Stomach (tissue), 4 donors: ENCODE data around the gene CTNNA3.

Source experiments
- EP300 ChIP-seq: sonication (generic); formaldehyde crosslinking; IDR thresholded peaks from one replicate; pipeline ENCODE4 v1.6.1; 2017; ENCODE audit warnings: antibody characterized with exemption
- POLR2A ChIP-seq, 4 donors: fragments of 450-650 bp; IDR thresholded peaks; one replicate each; pipeline ENCODE4 v1.6.1; 2016; ENCODE audit warnings: antibody characterized with exemption in 4 of 4, control low read depth in 2 of 4, mild to moderate bottlenecking in 1 of 4, moderate library complexity in 1 of 4
- POLR2AphosphoS5 ChIP-seq, 3 donors: sonication (generic); formaldehyde crosslinking; IDR thresholded peaks; one replicate each; pipeline ENCODE4 v1.6.1; 2016; ENCODE audit warnings: antibody characterized with exemption in 3 of 3
- TF ChIP-seq, protein P1 (sequence below), 7 experiments: fragments of 450-650 bp in 4 of 7; fragments of 200-600 bp in 3 of 7; sonication (generic) in 3 of 7; IDR thresholded peaks; one replicate each; pipeline ENCODE4 v1.5.1; 2016 to 2019; ENCODE audit warnings: antibody characterized with exemption in 7 of 7, control low read depth in 2 of 7, mild to moderate bottlenecking in 1 of 7

DNA sequence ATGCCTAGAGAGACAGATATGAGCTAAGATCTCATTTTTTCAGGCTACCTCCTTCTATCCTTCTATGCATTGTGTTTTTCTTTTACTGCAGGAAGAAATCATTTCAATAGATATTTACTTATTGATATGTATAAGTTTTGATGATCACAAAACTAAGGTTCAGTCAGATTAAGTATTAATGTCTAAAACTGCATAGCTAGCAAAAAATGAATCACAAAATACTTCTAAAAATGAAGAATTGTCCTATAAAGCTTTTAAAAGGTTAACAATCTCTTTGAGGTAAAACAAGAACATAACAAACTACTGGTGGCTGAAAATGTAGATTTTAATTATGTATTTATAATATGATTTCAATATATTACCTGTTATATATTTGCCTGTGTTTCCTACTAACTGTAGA, 1403.1 kb downstream of the CTNNA3 start:
- TF ChIP-seq POLR2A (IDR thresholded peaks at IDR 0.05) (no peak), POLR2AphosphoS5 (IDR thresholded peaks at IDR 0.05) (no peak), EP300 (no peak)
- TF ChIP-seq, protein P1, sequence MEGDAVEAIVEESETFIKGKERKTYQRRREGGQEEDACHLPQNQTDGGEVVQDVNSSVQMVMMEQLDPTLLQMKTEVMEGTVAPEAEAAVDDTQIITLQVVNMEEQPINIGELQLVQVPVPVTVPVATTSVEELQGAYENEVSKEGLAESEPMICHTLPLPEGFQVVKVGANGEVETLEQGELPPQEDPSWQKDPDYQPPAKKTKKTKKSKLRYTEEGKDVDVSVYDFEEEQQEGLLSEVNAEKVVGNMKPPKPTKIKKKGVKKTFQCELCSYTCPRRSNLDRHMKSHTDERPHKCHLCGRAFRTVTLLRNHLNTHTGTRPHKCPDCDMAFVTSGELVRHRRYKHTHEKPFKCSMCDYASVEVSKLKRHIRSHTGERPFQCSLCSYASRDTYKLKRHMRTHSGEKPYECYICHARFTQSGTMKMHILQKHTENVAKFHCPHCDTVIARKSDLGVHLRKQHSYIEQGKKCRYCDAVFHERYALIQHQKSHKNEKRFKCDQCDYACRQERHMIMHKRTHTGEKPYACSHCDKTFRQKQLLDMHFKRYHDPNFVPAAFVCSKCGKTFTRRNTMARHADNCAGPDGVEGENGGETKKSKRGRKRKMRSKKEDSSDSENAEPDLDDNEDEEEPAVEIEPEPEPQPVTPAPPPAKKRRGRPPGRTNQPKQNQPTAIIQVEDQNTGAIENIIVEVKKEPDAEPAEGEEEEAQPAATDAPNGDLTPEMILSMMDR (IDR thresholded peaks at IDR 0.05) = no peak
